Thymus (tissue), 11 donors: ENCODE data around the gene ATF7. TPM values are rescaled to one million over a fixed set of nuclear protein-coding genes. Genes with fewer than 3 reads are reported as not detected.

Experiments
- DNase-seq, 9 donors: peaks; one replicate each; pipeline ENCODE4 v3.0.0-alpha.2; 2013; ENCODE audit warnings: low spot score in 9 of 9, low read depth in 6 of 9, missing footprints in 1 of 9
- H3K27ac ChIP-seq, 2 donors: one replicate each; pipeline ENCODE4 v1.5.1; 2013; ENCODE audit warnings: control low read depth in 1 of 2, low read depth in 1 of 2, low read length in 1 of 2, mild to moderate bottlenecking in 1 of 2, moderate library complexity in 1 of 2
- H3K27me3 ChIP-seq, 2 donors: one replicate each; pipeline ENCODE4 v1.5.1; 2013; ENCODE audit warnings: low read length in 1 of 2; ENCODE audit not compliant: control insufficient read depth in 2 of 2, insufficient read depth in 1 of 2
- H3K36me3 ChIP-seq, 2 donors: one replicate each; pipeline ENCODE4 v1.5.1; 2013; ENCODE audit warnings: low read length in 1 of 2, mild to moderate bottlenecking in 1 of 2, moderate library complexity in 1 of 2; ENCODE audit not compliant: control insufficient read depth in 2 of 2, insufficient read depth in 2 of 2
- H3K4me1 ChIP-seq, 2 donors: one replicate each; pipeline ENCODE4 v1.5.1; 2013; ENCODE audit warnings: low read length in 2 of 2; ENCODE audit not compliant: control insufficient read depth in 2 of 2, insufficient read depth in 2 of 2
- H3K4me3 ChIP-seq, 2 donors: one replicate each; pipeline ENCODE4 v1.5.1; 2013; ENCODE audit warnings: low read length in 2 of 2, control low read depth in 1 of 2, mild to moderate bottlenecking in 1 of 2
- H3K9me3 ChIP-seq, 2 donors: one replicate each; pipeline ENCODE4 v1.5.1; 2013; ENCODE audit warnings: low read length in 1 of 2, mild to moderate bottlenecking in 1 of 2; ENCODE audit not compliant: control insufficient read depth in 2 of 2, insufficient read depth in 1 of 2
- WGBS: extraction: QIAGEN DNeasy Blood & Tissue Kit; methylation state at CpG from one replicate; pipeline ENCODE4 v1.1.7; 2013; 5-methylcytosine and 5-hydroxymethylcytosine counted together
- polyA plus RNA-seq: library from polyadenylated mRNA; stranded (reverse); fragments of 200-250 nt; gene quantifications from one replicate; pipeline ENCODE4 v1.2.3, GENCODE V29; 2013
- total RNA-seq: library from RNA; stranded (reverse); fragments of 120-200 nt; gene quantifications from one replicate; pipeline ENCODE4 v1.2.4, GENCODE V29; 2013
- donor health status: healthy.

Gene ATF7
- total and polyA plus RNA-seq, 2 donors, result 6.0 to 15.8 TPM

DNA sequence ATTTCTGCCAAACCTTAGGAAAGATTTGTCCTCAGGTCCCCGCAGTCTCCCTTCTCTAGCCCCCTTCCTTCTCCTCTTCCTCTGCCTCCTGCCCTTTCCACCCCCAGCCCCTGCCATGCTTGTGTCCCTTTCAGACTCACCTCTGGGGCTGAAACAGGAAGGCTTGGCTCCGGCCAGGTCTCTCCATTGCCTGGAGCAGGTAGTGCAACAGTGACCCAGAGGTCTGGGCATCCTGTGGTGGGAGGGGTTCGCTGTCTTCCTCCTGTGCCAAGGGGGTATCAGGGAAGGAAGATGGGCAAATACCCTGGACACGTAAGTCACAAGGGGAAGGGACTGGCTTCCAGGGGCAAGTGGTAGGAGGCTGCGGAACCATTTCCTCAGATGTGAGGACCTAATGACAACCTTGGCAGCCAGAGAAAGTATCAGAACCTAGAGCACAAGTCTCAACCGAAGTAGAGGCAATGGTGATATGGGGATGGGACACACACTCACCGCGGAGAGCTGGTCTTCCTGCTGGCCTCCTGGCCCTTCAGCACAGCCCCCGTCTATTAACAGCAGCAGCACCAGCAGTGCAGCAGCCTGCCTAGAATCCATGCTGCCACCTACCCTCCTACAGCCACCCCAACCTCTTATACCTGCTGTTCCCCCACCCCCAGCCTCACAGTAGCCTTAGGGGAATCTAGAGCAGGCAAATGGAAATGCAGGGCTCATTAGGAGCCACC, 119.1 kb downstream of the ATF7 start, which contains the start of gene NPFF:
Gene NPFF (minus strand): TSS at position 604 of the 722 bp plus-strand sequence. CDS start 10 bp downstream, at position 594.
- Histone ChIP-seq H3K9me3 (no peaks in the 10 kb centered on the region), H3K27me3 (no peaks in the 10 kb centered on the region), H3K36me3 (peaks cover 38 to 47% of the 10 kb centered on the region in 2 donors), H3K4me3 (no peak within 1 kb of the TSS), H3K4me1 (peaks cover 5 to 14% of the 10 kb centered on the region in 2 donors), H3K27ac (no peak within 1 kb of the TSS)
- 98% methylated on average over 9 of the region's 9 CpGs for WGBS
- no peak for DNase-seq

DNA sequence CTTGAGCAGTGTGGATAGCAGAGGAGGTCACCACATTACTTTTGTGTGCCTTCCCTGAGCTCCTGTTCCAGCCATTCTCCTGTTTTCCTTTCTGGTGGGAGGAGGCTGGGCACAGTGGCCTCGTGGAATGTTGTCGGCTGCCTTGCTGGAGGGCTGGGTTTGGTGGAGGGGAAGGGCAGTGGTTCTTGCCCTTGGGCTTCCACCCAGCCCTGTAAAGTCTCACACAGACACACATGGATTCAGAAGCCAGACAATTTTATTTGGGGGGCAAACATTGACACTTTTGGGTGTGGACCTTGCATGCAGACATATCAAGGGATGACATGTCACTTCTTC, 119.8 kb downstream of the ATF7 start:
- Histone ChIP-seq H3K27ac (no peak overlapping the region), H3K4me1 (peaks cover 11 to 20% of the 10 kb centered on the region in 2 donors), H3K36me3 (peaks cover 32 to 40% of the 10 kb centered on the region in 2 donors), H3K4me3 (no peak overlapping the region), H3K27me3 (no peaks in the 10 kb centered on the region), H3K9me3 (no peaks in the 10 kb centered on the region)
- no peak for DNase-seq
- 91% methylated on average over 2 of the region's 2 CpGs for WGBS

DNA sequence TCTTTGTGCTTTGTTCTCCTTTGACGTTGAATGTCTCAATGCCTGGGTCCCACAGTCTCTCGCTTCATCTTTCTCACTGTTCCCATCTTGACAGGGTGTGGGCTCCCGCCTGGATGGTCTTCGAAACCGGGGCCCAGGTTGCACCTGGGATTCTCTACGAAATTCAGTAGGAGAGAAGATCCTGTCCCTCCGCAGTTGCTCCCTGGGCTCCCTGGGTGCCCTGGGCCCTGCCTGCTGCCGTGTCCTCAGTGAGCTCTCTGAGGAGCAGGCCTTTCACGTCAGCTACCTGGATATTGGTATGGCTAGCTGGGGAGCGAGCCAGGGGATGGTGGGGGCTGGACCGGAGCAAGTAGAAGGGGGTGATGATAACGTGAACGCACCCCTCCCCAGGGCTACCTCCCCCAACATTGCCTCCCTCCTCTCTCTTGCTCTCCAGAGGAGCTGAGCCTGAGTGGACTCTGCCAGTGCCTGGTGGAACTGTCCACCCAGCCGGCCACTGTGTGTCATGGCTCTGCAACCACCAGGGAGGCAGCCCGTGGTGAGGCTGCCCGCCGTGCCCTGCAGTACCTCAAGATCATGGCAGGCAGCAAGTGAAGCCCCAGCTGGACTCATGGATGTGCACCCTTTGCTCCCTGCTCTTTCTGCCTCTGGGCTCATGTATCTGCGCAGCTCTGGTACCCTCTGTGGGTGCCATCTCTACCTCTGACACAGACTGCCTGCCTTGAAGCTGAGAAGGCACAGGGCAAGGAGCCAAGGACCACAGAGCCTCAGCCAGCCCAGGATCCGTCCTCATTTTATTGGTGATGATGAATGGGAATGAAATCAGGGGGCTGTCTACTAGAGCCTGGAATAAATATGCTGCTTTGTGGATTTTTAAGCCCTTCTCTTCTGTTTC, 120.4 kb downstream of the ATF7 start:
- no peak overlapping the region for H3K27ac ChIP-seq
- peaks cover 11 to 20% of the 10 kb centered on the region in 2 donors for H3K4me1 ChIP-seq
- no peaks in the 10 kb centered on the region for H3K9me3 ChIP-seq
- no peaks in the 10 kb centered on the region for H3K27me3 ChIP-seq
- H3K4me3 ChIP-seq, result no peak overlapping the region
- no peak for DNase-seq
- peaks cover 30 to 36% of the 10 kb centered on the region in 2 donors for H3K36me3 ChIP-seq
- 97% methylated on average over 19 of the region's 19 CpGs for whole genome bisulfite sequencing

DNA sequence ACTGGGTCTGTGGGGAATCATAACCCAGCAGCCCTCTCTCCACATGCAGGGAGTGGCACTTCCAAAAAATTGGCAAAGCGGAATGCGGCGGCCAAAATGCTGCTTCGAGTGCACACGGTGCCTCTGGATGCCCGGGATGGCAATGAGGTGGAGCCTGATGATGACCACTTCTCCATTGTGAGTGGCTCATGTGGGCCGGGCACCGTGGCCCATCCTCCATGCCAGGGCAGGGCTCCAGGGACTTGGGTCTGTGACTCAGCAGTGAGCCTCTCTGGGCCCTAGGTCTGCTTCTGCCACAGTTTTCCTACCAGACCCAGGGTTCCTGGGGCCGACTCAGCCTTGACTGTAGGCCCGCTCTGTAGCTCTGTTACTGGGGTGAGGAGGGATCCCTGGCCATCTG, 121.1 kb downstream of the ATF7 start:
- 96% methylated on average over 10 of the region's 10 CpGs for WGBS
- H3K4me3 ChIP-seq, result no peak overlapping the region
- no peaks in the 10 kb centered on the region for H3K27me3 ChIP-seq
- peaks cover 11 to 24% of the 10 kb centered on the region in 2 donors for H3K4me1 ChIP-seq
- no peak overlapping the region for H3K27ac ChIP-seq
- H3K9me3 ChIP-seq, result no peaks in the 10 kb centered on the region
- peaks cover 25 to 34% of the 10 kb centered on the region in 2 donors for H3K36me3 ChIP-seq
- no peak for DNase-seq

DNA sequence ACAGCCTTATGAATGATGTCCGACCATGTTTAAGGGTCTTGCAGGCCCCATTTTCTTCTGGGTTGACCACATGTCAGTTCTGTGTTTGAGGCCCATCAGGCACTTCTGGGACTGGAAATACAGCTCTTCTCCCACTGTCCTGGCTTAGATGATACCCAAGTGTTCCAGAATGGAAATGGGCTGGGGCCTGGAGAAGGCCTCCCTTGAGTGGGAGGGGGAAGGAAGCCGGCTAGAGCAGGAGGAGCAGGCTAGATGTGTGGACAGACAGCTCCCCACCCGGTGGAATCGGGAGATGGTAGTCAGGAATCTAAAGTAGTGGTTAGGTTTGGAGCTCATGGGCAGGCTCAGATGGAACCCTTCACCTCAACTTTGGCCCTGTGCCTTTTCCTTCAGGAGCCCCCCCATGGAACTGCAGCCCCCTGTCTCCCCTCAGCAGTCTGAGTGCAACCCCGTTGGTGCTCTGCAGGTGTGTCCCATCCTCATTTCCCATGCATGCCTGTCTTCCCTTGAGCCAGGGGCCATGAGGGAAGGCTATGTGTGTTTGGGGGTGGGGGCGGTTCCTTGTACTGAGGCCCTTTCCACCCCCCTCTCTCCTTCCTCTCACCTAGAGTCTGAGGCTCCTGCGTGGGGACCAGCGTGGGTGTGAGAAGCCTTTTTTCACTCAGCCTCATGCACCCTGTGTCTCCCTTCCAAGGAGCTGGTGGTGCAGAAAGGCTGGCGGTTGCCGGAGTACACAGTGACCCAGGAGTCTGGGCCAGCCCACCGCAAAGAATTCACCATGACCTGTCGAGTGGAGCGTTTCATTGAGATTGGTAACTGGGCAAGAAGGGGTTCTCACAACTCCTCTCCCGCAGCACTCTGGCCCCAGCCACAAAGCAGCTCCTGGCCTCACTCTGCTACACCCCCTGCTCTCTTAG, 121.9 kb downstream of the ATF7 start:
- WGBS, result 96% methylated on average over 14 of the region's 14 CpGs
- Histone ChIP-seq H3K27ac (no peak overlapping the region), H3K4me1 (peaks cover 11 to 30% of the 10 kb centered on the region in 2 donors), H3K4me3 (no peak overlapping the region), H3K36me3 (peaks cover 25 to 34% of the 10 kb centered on the region in 2 donors), H3K9me3 (no peaks in the 10 kb centered on the region), H3K27me3 (no peaks in the 10 kb centered on the region)
- no peak for DNase-seq

DNA sequence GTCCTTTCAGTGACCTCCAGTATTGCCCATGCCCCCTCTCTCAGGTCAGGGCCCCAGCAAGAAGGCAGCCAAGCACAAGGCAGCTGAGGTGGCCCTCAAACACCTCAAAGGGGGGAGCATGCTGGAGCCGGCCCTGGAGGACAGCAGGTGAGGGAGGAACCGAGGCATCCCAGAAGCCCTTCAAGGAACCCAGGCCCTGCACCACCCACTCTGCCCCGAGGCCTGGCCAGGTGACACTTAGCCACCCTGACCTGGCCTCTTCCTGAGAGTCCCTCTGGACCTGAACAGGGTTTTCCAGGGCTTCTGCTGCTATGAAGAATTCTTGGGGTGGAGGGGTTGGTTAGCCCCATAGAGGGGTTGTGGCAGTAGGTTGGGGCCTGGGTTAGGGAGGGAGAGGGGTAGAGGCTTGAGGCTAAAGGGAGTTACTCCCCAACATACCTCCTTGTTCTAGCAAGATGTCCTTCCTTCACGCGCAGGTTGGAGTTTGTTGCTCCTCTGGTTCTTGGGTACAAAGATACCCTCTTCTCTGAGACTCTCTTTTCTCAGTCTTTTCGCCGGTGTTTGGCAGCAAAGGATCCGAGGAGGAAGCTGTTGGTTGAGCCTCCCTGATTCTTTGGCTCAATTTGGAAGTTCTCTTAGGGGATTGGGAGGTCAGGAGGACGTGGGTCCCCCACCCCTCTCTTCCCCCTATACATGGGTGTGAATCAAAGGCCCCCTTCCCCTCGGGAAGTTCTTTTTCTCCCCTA, 123.0 kb downstream of the ATF7 start:
- H3K27ac ChIP-seq, result no peak overlapping the region
- peaks cover 25 to 34% of the 10 kb centered on the region in 2 donors for H3K36me3 ChIP-seq
- no peaks in the 10 kb centered on the region for H3K9me3 ChIP-seq
- WGBS, result 96% methylated on average over 10 of the region's 10 CpGs
- no peak overlapping the region for H3K4me3 ChIP-seq
- no peak for DNase-seq
- peaks cover 13 to 33% of the 10 kb centered on the region in 2 donors for H3K4me1 ChIP-seq
- H3K27me3 ChIP-seq, result no peaks in the 10 kb centered on the region

DNA sequence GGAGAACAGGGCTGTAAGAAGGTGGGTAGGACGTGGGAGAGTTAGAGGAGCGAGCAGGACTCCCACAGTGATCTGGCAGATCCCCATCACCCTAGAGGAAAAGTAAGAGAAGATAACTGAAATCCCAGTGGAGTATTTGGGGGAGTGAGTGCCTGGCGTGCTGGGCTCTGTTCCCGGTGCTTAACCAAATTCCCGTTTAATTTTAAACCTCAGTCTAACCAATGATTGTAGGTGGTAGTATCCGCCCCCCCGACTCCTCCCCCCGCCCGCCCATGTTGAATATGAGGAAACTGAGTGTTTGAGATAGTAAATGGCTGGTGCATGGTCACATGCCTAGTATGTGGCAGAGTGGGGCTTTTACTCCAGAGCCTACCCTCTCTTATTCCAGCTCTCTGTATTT, 123.9 kb downstream of the ATF7 start:
- no peak overlapping the region for H3K4me3 ChIP-seq
- peaks cover 25 to 30% of the 10 kb centered on the region in 2 donors for H3K36me3 ChIP-seq

DNA sequence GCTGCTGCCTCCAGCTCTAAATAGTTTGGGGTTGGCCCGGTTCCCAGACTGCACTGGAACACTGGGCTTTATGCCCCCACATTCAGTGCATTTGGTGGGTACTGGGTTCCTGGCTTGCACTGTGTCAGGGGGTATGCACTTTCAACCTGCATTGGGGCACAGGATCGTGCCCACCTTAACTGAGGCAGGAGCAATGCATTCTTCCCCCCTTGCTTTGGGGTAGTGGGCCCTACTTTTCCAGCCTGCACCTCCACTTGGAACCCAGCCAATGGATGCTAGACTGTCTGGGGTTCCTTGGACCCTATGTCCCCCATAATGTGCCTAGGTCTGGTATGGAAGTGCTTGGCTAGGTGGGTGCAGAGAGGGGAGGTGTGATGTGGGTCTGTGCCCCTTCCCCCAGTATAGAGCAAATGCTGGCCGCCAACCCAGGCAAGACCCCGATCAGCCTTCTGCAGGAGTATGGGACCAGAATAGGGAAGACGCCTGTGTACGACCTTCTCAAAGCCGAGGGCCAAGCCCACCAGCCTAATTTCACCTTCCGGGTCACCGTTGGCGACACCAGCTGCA, 124.5 kb downstream of the ATF7 start:
- Histone ChIP-seq H3K27me3 (no peaks in the 10 kb centered on the region), H3K9me3 (no peaks in the 10 kb centered on the region), H3K4me3 (peak overlapping the region; percentile 65 to 71), H3K36me3 (peaks cover 19 to 24% of the 10 kb centered on the region in 2 donors), H3K27ac (peak overlapping the region; percentile 92 to 97), H3K4me1 (peaks cover 13 to 35% of the 10 kb centered on the region in 2 donors)
- WGBS, result 77% methylated on average over 10 of the region's 10 CpGs
- no peak for DNase-seq

More for the DNA sequence above, 123.9 kb downstream of the ATF7 start:
- DNase-seq, result no peak
- WGBS, result 94% methylated on average over 9 of the region's 9 CpGs
- no peak overlapping the region for H3K27ac ChIP-seq
- no peaks in the 10 kb centered on the region for H3K9me3 ChIP-seq
- peaks cover 13 to 35% of the 10 kb centered on the region in 2 donors for H3K4me1 ChIP-seq
- H3K27me3 ChIP-seq, result no peaks in the 10 kb centered on the region
